Stimulated activated CD4-positive, alpha-beta T cell treated with anti-CD3 and anti-CD28 coated beads, Interleukin-4, amount 100 ng/mL, for 48 hours (primary cell): ENCODE measurements around the gene P2RY2.

Source experiments
- DNase-seq, 2 donors: peaks; one replicate each; pipeline ENCODE4 v3.0.0-alpha.2; 2020; ENCODE audit warnings: low read depth in 2 of 2

P2RY2 gene

DNA sequence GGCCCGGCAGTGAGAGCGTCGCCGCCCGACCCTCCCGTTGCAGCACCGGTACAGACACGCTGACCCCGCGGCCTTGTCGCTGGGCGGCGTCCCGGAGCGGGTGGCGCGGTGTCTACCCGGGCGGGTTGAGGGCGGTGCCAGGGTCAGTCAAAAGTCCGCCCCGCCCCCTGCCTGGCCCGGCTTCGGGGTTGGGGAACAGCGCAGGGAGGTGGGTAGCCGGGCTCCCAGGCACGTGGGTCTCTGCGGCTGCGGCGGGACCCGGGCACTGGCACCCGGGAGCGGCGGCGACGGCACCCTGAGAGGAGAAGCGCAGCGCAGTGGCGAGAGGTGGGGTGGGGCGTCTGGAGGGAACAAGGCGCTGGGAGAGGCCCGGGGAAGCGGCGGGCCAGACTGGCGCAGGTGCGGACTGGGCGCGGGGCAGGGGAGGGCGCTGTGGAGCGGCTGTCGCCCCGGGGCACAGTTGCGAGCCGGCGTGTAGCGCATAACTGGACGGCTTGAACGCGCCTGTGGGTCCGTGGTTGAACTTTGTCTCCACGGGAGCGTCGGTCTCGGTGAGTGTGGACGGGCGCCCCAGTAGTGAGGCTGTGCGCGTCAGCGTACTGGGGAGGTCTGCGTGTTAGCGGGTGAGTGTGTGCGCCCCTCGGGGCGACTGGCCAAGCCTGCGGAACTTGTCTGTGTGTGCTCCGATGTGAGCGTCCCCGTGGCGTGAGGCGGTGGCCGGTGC lies at the start of gene P2RY2:
Gene P2RY2, plus strand, starts transcription at position 176 of the 724 bp plus-strand sequence. CDS start 15,879 bp downstream, outside the sequence.
- DNase-seq: peak; percentile 38 to 52

DNA sequence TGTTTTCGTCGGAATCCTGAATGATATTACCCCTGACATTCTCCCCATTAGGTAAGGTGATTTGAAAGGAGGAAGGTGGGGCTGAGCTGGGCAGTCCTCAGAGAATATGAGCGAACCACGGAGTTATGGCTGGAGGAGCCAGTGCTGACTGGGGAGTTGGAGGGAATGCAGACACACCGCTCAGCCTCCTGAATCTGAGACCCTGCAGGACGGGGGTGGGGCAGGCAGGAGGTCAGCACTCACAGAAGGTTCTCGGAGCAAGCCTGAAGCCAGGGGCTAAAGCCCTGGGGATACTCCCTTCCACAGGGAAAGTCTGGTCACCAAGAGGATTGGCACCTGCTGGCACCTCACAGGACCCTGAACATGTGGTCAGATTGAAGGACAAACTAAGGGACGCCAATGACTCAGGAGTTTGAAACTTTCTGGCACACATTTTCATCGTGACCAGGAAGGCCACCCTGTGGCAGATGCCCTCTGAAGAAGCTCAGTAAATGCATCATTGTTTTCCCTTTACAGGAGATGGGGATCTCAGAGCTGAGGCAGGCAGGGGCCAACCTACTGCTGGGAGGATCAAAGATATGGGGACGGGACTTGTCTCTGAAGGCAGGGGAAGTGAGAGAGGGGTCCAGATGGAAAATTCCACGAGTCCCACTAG lies 49.0 kb upstream of the P2RY2 start:
- DNase-seq: no peak

DNA sequence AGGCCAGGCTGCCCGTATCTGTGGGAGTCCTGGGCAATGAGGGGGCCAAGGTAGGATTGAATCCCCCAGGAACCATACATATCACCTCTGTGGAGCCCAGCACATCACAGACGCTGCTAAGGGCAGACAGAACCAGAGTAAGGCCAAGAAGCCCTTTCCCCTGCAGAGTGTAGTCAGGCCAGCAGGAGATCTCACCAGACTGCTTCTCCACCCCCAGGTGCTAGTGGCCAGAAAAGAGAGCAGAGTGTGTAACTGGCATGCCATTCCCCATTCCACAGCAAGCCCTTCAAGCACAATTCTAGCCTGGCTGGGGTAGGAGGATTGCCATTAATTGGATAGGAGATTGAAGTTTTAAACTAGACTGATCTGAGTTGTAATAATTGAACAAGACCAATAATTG lies 47.9 kb upstream of the P2RY2 start:
- no peak for DNase-seq

DNA sequence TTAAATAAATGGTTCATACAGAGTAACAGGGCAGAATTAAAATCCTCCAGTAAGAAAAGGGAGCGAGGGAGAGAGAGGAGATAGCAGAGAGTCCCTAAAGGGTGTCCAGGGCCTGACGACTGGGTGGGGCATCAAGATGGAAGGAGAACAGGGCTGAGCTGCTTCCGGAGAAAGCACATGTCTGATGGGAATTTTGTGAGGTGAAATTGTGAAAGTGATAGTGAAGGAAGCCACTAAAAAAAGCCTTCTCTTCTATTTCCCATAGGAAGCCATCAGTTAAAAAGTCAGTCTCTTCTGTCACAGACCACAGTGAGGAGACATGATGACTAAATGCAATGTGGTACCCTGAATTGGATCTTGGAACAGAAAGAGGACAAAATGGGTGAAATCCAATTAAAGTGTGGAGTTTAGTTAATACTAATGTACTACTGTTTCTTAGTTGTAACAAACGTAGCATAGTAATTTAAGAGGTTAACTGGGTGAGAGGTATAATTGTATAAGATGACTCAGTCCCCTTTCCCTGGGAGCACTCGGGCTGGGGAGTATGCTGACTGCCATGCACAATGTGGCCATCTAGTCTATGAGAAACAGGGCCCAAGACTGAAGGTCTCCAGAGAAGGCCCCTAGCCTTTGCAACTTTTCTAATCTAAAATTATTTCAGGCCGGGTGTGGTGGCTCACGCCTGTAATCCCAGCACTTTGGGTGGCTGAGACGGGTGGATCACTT lies 46.5 kb upstream of the P2RY2 start:
- DNase-seq: no peak

DNA sequence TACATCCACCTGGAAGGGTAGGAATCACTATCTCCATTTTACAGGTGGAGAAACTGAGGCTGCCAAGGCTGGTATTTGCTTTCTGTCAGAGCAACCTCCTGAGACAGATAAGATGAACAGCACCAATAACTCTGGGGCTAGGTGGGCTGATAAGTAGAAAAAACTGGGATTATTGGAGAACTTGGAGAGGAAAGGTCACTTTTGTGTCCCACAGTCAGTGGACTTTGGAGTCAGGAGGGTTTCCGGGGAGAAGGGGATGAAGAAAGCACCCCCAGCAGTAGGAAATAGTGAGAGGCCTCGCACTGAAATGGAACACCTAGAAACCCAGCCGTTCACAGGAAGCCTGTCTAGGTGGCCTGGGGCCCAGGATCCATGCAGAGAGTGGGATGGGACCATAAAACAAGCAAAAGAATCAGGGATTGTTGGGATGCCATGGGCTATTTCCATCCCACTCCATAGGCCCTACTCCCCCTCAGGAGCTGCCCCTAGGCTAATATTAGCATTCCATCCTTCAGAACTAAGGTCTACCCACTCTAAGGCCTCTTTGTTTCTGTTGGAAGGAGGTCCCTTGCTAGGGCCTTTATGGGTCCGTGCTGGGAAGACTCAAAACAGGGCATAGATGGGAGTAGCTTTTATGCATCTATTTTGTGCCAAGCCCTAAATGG lies 45.0 kb upstream of the P2RY2 start:
- DNase-seq: no peak

DNA sequence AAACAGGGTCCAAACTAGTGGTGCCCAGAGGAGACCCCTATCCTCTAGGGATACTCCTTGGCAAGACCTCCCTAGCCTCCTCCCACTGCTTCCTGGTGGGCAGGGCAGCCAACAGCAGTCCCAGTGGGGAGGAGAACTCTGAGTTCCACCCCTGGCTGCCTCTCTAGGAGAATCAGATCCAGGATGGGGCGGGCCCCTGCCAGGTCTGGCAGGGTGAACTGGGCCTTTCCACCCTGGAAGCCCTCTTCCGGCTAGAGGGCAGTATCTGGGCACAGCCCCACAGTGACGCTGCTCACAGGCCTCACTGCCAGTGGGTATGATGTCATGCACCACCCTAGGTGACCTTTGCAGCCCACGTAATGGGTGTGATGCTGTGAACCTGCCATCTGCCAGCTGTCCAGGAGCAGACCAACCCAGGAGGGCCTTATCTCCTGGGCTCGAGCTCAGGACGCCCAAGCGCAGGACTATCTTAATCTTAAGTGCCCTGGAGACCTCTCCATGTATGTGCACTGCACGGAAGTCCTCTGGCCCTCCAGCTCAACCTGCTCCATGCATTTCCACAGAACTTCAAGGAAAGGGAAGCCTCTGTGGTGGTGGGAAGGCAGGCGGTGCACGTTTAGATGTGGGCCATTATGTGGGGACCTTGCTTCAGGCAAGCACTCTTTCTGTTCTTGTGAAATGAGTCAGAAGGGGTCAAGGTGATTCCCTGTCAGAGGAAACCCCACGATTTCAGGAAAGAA lies 44.2 kb upstream of the P2RY2 start:
- DNase-seq: no peak

DNA sequence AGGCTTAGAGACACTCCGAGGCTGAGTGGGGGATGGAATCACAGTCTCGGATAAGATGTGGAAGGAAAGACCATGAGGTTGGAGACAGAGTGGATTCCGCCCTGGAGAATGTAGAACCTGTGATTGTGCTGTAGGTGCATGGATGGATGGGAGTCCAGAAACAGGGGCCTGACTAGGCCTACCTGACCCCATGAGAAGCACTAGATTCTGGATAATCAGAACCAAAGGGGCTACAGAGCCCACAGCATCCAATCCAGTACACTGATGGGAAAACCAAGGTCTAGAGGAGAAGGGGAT lies 43.6 kb upstream of the P2RY2 start:
- DNase-seq: no peak

DNA sequence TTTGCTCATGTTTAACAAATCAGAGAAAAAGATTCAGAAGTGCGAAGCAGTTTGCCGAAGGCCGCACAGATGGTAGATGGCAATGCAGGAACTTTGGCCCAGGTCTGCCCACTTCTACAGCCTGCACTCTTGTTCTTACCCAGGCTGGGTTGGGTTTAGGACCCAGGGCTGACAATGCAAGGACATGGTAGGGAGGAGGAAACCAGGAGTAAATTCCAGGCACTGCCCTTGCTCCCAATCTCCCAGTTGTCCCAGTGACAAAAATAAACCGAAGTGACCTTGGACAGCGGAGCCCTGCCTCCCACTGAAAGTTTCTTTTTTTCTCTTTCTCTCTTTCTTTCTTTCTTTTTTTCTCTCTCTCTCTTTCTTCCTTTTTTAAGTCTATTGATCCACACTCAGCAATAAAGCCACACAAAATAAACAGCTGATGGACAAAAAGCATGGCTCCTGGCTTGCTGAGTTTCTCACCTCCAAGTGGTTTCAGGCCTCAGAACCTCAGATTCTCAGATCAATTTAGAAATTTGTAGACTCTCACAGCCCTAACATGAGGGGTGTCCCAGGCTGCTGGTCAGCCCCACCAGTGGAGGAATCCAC lies 42.4 kb upstream of the P2RY2 start:
- no peak for DNase-seq

DNA sequence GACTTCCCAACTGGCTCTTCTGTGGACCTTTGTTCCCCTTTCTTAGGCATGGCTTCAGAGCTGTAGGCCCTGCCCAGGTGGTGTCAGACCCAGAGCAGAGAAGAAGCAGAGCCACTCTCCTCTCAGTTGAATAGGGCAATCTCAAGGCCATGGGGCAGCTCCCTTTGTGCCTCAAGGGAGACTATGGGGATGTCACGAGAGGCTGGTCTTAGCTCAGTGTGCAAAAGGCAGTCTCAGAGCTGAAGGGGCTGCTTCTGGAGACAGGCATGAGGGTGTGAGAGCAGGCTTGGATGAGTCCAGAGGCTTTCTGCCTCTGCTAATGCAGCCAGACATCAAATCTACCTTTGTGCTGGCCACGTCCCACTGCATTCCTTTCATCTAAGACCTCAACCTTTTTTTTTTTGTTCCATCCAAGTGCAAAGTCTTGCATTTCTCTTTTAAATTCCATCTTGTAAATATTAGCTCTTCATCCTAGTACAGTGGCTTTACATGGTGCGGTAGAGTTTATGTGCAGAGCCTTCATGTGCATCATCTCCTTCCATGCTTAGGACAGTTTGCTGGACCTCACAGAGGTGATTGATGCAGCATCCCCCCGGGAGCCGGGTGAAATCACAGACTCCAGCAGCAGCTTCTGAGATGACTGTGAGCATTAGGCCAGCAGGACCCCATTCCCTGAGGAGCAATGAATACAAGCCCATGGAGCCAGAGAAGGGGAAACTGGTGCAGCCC lies 41.8 kb upstream of the P2RY2 start:
- no peak for DNase-seq

DNA sequence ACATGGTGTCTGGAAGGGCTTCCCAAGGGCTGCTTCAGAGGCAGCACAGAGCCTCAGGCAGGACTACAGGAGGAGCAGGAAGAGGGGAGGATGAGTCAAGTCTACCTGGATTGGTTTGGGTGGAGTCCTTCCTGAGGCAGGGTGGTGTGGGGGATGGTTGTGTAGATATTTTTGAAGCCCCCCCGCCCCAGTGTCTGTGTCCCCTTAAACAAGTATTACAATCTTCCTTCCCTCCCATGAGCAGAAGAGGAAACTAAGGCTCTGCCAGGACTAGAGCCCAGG lies 41.3 kb upstream of the P2RY2 start:
- no peak for DNase-seq

DNA sequence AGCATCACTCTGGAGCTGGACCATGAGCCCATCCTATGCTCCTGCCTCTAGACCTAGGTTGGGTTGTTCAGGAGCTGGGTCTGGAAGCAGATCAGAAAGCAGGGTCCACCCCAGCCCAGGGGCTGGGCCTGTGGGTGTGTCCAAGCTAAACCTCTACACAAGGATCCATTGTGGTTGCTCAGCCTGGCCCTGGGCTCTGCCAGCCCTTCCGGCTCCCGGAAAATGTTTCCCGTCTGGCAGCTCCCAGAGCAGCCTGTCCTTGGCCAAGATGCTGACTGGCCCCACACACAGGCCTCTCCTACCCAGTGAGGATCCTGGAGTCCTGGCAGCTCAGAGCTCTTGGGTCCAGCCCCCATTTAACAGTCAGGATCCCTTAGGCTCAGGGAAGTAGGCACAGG lies 40.7 kb upstream of the P2RY2 start:
- DNase-seq: no peak

DNA sequence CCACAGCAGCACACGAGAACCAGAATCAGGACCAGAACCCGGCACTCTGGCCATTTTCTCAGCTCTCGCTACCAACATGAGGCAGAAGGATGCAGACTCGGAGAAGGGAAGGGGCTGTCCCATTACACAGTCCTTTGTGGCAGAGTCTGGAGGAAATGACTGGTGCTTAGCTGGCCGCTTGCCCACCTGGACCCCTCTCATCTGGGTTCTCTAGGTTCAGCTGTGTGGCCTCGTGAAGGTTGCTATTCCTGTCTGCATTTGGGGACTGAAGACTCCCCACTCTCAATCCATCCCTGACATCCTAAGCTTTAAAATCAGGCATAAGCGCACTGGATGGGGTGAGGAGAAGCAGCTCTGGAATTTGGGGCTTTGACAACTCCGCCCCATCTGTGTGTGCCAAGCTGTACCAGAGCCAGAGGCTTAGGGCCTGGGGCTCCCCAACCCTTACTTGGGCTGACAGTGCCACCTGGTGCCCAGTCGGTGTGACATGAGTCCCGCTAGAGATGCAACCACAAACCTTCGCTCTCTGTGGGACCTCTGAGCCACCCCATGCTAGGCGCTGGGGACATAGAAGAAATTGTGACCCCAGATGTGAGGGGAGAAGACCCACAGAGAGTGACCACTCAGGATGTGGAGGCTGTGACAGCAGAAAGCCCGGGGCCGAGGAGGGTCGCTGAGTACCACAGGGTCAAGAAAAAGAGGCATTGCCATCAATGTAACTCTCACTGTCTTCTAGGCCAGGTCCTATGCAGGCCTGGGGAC lies 40.1 kb upstream of the P2RY2 start:
- peak; percentile 65 to 67 for DNase-seq

DNA sequence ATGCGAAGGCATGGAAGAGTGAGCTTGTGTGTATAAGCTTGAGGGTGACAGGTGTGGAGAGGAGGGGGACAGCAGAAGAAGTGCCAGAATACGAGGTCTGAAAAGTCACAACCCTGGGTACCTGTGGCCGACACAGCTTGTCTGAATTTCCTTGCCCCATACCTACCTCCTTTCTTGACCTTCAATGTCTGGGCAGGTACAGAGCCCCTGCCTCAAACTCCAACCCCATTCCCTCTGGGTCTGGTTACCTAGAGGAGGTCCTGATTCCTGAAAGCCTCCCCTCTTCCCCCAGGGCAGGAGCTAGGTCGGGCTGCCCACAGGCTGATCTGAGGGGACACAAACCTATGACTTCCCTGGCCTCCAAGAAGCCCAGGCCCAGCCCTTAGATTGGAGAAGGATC lies 39.4 kb upstream of the P2RY2 start:
- DNase-seq: no peak

DNA sequence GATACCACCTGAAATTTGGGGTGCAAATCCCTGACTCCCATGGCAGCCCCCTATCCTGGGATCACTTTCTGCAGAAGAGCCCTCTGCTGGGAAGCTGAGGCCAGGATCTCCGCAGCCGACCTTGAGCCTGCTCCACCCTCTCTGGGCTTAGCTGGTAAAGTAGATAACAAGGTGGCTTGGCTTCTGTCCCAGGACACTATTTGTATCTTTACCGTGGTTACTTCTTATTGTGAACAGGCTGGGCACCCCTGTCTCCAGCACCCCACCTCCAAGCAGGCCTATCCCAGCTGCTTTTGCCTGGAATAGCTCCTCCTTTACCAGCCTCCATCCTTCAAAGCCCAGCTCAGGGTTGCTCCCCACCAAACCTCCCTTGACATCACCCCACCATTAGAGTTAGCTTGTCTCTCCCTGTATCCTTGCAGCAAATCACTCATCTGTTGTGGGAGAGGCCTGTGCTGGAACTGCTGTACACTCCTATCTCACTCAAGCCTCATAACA lies 35.2 kb upstream of the P2RY2 start:
- no peak for DNase-seq

DNA sequence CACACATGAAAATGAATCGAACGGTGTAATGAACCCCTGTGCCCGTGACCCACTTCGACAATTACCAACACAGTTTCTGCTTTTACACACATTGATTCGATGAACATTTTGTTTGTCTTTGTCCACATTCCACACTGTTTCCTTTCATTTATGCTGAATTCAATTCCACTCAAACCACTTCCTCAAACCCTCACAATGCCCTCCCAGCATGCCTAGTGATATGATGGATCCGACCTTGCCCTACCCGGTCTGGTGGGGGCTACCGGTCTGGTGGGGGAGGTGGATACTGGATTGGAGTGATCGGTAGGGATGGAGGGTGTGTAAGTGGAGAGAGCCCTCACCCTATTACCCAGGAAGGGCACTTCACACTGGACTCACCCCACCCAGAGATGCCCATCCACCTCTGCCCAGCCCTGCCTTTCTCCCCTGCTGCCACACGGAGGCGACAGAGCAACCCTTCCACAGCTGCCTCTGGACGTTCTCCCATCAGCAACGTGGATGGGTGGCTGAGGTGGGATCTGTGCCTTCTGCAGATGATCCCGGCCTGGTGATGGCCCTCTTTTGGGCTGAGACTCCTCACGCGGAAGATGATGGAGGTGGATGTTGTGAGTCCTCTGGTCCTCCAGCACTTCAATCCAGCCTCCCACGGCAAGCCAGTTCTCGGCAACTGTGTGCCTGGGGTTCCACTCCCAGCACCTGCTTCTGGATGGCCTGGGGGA lies 33.0 kb upstream of the P2RY2 start:
- DNase-seq: peak; percentile 46 to 49

DNA sequence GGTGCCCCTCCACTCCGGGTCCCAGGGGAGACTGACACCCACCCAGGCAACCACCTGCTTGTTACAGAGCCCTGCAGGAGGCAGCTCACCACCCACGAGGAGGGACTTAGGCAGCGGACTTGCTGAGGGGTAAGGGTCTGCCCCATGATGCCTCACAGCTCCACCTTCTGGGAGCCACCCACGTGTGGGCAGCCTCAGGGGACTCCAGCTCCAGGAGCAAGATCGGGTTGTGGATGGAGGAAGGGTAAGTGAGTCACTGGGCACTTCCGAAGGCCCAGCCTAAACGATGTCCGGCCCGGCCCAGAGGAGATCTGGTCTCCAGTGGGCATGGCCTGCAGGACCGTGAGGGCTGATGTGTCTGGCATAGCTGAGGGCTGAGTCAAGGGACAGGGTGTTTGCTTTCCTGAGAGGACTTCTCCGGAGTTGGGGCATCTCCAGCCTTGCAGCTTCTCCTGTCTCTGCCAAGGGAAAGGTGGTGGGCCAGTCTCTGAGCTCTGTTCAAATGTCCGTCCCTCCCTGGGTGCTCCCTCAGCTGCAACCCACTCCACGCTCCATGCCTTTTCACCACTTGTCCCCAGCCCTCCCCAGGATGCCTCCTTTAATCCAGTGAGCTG lies 32.3 kb upstream of the P2RY2 start:
- DNase-seq: no peak

DNA sequence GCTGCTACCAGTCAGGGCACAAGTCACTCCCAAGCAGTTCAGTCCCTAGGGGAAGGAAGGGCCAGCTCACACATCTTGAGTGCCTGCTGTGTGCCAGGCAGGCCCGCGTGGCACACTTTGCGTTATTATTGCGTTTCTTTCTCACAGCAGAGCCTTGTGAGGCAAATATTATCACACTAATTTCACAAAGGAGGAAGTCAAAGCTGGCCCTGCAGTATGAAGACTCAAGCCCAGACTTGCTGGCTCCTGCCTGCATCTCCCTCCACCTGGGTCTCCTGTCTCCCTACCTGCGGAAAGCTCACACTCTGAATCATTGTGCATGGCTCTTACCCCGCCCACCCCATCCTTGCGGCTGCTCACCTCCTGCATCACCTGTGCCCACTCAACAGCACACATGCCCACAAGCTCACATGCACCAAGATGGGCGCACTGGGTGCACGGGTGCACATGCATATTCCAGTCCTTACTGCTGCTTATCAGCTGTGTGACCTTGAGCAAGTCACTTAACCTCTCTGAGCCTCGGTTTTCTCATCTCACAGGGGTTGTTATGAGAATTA lies 31.7 kb upstream of the P2RY2 start:
- no peak for DNase-seq

DNA sequence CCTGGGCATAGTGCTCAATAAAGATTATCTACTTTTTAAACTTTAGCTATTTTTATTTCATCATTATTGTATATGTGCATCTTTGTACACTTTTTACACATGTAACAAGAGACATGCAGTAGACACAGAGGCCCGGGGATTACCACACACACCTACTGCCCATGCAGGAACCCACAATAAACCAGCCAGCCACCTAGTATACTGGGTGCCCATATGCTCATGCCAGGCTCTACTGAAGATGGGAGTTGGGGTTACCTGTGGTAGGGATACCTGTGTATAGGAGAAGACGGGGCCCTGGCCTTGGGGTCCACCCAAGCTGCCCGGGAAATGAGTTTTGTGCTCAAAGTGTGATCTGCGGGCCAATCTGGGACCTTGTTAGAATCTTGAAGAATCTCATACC lies 31.2 kb upstream of the P2RY2 start:
- no peak for DNase-seq

DNA sequence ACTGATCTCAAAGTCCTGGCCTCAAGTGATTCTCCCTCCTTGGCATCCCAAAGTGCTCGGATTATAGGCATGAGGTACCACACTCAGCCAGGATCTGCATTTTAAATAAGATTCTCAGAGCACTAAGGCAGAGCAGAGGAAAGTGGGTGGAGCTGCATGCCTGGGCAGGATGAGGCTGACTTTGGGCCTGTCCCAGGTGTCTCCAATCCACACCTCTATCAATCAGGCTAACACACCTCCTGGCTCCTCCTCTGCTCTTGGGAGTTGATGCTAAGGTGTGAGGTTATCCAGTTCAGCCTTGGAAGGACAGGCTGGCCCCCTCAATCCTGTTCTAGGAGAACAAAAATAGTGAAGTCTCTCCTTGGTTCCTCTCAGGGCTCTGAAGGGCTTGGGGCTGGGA lies 30.2 kb upstream of the P2RY2 start:
- DNase-seq: no peak
